Tongue (tissue), 2 donors: Measurements from ENCODE around the gene NFX1. TPM values are rescaled to one million over a fixed set of nuclear protein-coding genes. Genes with fewer than 3 reads are reported as not detected.

ENCODE experiments used
- small RNA-seq: library from RNA; depleted of rRNA; stranded (forward); fragments of <200 nt; gene quantifications from one replicate; pipeline ENCODE3, GENCODE V24; 2014; ENCODE audit warnings: low replicate concordance
- total RNA-seq: library from RNA; depleted of rRNA; stranded (reverse); fragments of >200 nt; gene quantifications from one replicate; pipeline ENCODE4 v1.2.3, GENCODE V29; 2014

NFX1 gene
- total RNA-seq, 1 donor from 2014 or later: 37.1 TPM

Small RNA genes lying within 50 kb of the gene (small RNA-seq; reads per million reads assigned to genes)
- not detected for gene RF00019

Other genes starting within 250 kb of the NFX1 start
- gene SMU1, start 213.8 kb upstream of the NFX1 start, total RNA-seq: 31.9 TPM
- 30.1 TPM for gene B4GALT1, start 123.2 kb upstream of the NFX1 start, total RNA-seq
- not detected for gene SPINK4, start 50.3 kb upstream of the NFX1 start, total RNA-seq
- 141 TPM for gene BAG1, start 25.8 kb upstream of the NFX1 start, total RNA-seq
- gene CHMP5, start 25.5 kb upstream of the NFX1 start, total RNA-seq: 69.5 TPM
- 8.4 TPM for gene AQP7, start 112.1 kb downstream of the NFX1 start, total RNA-seq
- 143 TPM for gene AQP3, start 157.1 kb downstream of the NFX1 start, total RNA-seq
- gene NOL6, start 183.4 kb downstream of the NFX1 start, total RNA-seq: 19.7 TPM
- 6.6 TPM for gene ANKRD18B, start 233.7 kb downstream of the NFX1 start, total RNA-seq